IPS DF 6.9 (cell line): Measurements from ENCODE around the gene RAD51B.

ENCODE experiments used
- DNase-seq: peaks from one replicate; pipeline ENCODE4 v3.0.0-alpha.2; 2013; ENCODE audit warnings: low read depth, low spot score
- H3K27ac ChIP-seq: one replicate; pipeline ENCODE4 v1.5.1; 2013; ENCODE audit warnings: low read length, control low read depth
- H3K27me3 ChIP-seq: 2 replicates; pipeline ENCODE4 v1.6.1; 2013; ENCODE audit warnings: mild to moderate bottlenecking, low read length; ENCODE audit not compliant: control insufficient read depth, insufficient read depth
- H3K36me3 ChIP-seq: 2 replicates; pipeline ENCODE4 v1.6.1; 2013; ENCODE audit warnings: low read length; ENCODE audit not compliant: control insufficient read depth, insufficient read depth
- H3K4me1 ChIP-seq: 2 replicates; pipeline ENCODE4 v1.6.1; 2013; ENCODE audit warnings: low read length; ENCODE audit not compliant: control insufficient read depth, insufficient read depth
- H3K4me3 ChIP-seq: 2 replicates; pipeline ENCODE4 v1.5.1; 2013; ENCODE audit warnings: mild to moderate bottlenecking, low read length
- H3K9me3 ChIP-seq: 2 replicates; pipeline ENCODE4 v1.6.1; 2013; ENCODE audit warnings: low read length, inconsistent platforms; ENCODE audit not compliant: control insufficient read depth, insufficient read depth
- WGBS: extraction: QIAGEN DNeasy Blood & Tissue Kit; methylation state at CpG from one replicate; pipeline ENCODE4 v1.1.7; 2013; ENCODE audit warnings: mixed read lengths, missing lambda C conversion rate; ENCODE audit not compliant: insufficient read length, insufficient coverage; 5-methylcytosine and 5-hydroxymethylcytosine counted together

The RAD51B gene

GRCh38 chr14:67932708-67933246 lies 113.2 kb downstream of the RAD51B start:
- Histone ChIP-seq H3K4me3 (no peak overlapping the region), H3K27ac (no peak overlapping the region), H3K36me3 (no peaks in the 10 kb centered on the region), H3K4me1 (peaks cover 6% of the 10 kb centered on the region), H3K9me3 (no peaks in the 10 kb centered on the region; the same call in 1 of the 2 replicates), H3K27me3 (no peaks in the 10 kb centered on the region)
- no CpG with 5 or more reads among the region's 4 CpGs for WGBS
- no peak for DNase-seq

- Histone ChIP-seq H3K27me3 (no peaks in the 10 kb centered on the region), H3K4me3 (no peak overlapping the region), H3K36me3 (no peaks in the 10 kb centered on the region), H3K9me3 (no peaks in the 10 kb centered on the region; the same call in 1 of the 2 replicates), H3K4me1 (peaks cover 6% of the 10 kb centered on the region), H3K27ac (no peak overlapping the region)
- no peak for DNase-seq
Measured at GRCh38 chr14:67933266-67933665, 113.7 kb downstream of the RAD51B start.

GRCh38 chr14:67934087-67934486 lies 114.5 kb downstream of the RAD51B start:
- DNase-seq: peak; percentile 79
- Histone ChIP-seq H3K4me3 (no peak overlapping the region), H3K27me3 (no peaks in the 10 kb centered on the region), H3K36me3 (no peaks in the 10 kb centered on the region), H3K9me3 (no peaks in the 10 kb centered on the region; the same call in 1 of the 2 replicates), H3K4me1 (peaks cover 8% of the 10 kb centered on the region), H3K27ac (no peak overlapping the region)
- WGBS: no CpG with 5 or more reads among the region's 1 CpG

- Histone ChIP-seq H3K36me3 (no peaks in the 10 kb centered on the region), H3K27ac (peak overlapping the region; percentile 95), H3K27me3 (no peaks in the 10 kb centered on the region), H3K4me1 (peaks cover 8% of the 10 kb centered on the region), H3K4me3 (no peak overlapping the region), H3K9me3 (no peaks in the 10 kb centered on the region; the same call in 1 of the 2 replicates)
- WGBS: no CpG with 5 or more reads among the region's 1 CpG
- no peak for DNase-seq
Measured at GRCh38 chr14:67934862-67935261, 115.3 kb downstream of the RAD51B start.

- Histone ChIP-seq H3K27me3 (no peaks in the 10 kb centered on the region), H3K4me3 (no peak overlapping the region), H3K27ac (no peak overlapping the region), H3K36me3 (no peaks in the 10 kb centered on the region), H3K4me1 (peaks cover 8% of the 10 kb centered on the region), H3K9me3 (no peaks in the 10 kb centered on the region; the same call in 1 of the 2 replicates)
- no peak for DNase-seq
- no CpG with 5 or more reads among the region's 2 CpGs for WGBS
Measured at GRCh38 chr14:67935371-67935770, 115.8 kb downstream of the RAD51B start.

- no peaks in the 10 kb centered on the region for H3K27me3 ChIP-seq
- peaks cover 5% of the 10 kb centered on the region for H3K4me1 ChIP-seq
- no peaks in the 10 kb centered on the region for H3K9me3 ChIP-seq
- H3K4me3 ChIP-seq: no peak overlapping the region
- DNase-seq: no peak
- no peaks in the 10 kb centered on the region for H3K36me3 ChIP-seq
- no peak overlapping the region for H3K27ac ChIP-seq
- WGBS: no CpG with 5 or more reads among the region's 2 CpGs
Measured at GRCh38 chr14:67938071-67938470, 118.5 kb downstream of the RAD51B start.

GRCh38 chr14:67940486-67941455 lies 121.2 kb downstream of the RAD51B start:
- Histone ChIP-seq H3K9me3 (no peaks in the 10 kb centered on the region), H3K27ac (no peak overlapping the region), H3K27me3 (no peaks in the 10 kb centered on the region), H3K4me3 (no peak overlapping the region), H3K4me1 (peaks cover 3% of the 10 kb centered on the region; the same call in 1 of the 2 replicates), H3K36me3 (no peaks in the 10 kb centered on the region)
- no peak for DNase-seq
- WGBS: no CpG with 5 or more reads among the region's 4 CpGs

GRCh38 chr14:67941456-67942018 lies 122.0 kb downstream of the RAD51B start:
- no peaks in the 10 kb centered on the region for H3K27me3 ChIP-seq
- WGBS: no CpG with 5 or more reads among the region's 1 CpG
- peaks cover 3% of the 10 kb centered on the region; the same call in 1 of the 2 replicates for H3K4me1 ChIP-seq
- no peak overlapping the region for H3K4me3 ChIP-seq
- H3K36me3 ChIP-seq: no peaks in the 10 kb centered on the region
- no peaks in the 10 kb centered on the region for H3K9me3 ChIP-seq
- H3K27ac ChIP-seq: no peak overlapping the region
- DNase-seq: no peak

- Histone ChIP-seq H3K27ac (no peak overlapping the region), H3K27me3 (no peaks in the 10 kb centered on the region), H3K4me3 (no peak overlapping the region), H3K36me3 (no peaks in the 10 kb centered on the region), H3K9me3 (no peaks in the 10 kb centered on the region), H3K4me1 (peaks cover 3% of the 10 kb centered on the region; the same call in 1 of the 2 replicates)
- no peak for DNase-seq
- 100% methylated on average over 3 of the region's 4 CpGs for WGBS
Measured at GRCh38 chr14:67942080-67942710, 122.6 kb downstream of the RAD51B start.

- Histone ChIP-seq H3K27ac (no peak overlapping the region), H3K4me1 (peaks cover 2% of the 10 kb centered on the region; the same call in 1 of the 2 replicates), H3K4me3 (no peak overlapping the region), H3K36me3 (no peaks in the 10 kb centered on the region), H3K27me3 (no peaks in the 10 kb centered on the region), H3K9me3 (no peaks in the 10 kb centered on the region)
- DNase-seq: peak; percentile 60
- no CpG with 5 or more reads among the region's 3 CpGs for WGBS
Measured at GRCh38 chr14:67943947-67944346, 124.4 kb downstream of the RAD51B start.
